ENCODE measurements around the gene ELL. TPM values are rescaled to one million over a fixed set of nuclear protein-coding genes. Genes with fewer than 3 reads are reported as not detected.
"Not testable (repeated sequence)": the region's sequence is repeated elsewhere in the genome, so short reads cannot be mapped to it uniquely, and the experiment has no call there.

The ELL gene
- total RNA-seq, 4 donors from 2014 or later = 16.2 to 72.2 (median 18.0) TPM

- Histone ChIP-seq H3K4me3 (no peak overlapping the region), H3K36me3 (peaks cover 0 to 6% (median 0%) of the 10 kb centered on the region in 4 donors), H3K27ac (peak overlapping the region in 2 of 4 donors; percentile 93 to 95), H3K27me3 (no peaks in the 10 kb centered on the region), H3K9me3 (no peaks in the 10 kb centered on the region), H3K4me1 (peaks cover 14 to 20% (median 17%) of the 10 kb centered on the region in 4 donors)
- in situ Hi-C loops (cut with MboI; ENCODE audit: low pct_ligation_motif_present in 1 of 4, low pct_unique_long_range_greater_than_20kb in 1 of 4, low sequenced_read_pairs in 3 of 4) (no loop called here), intact Hi-C loops (cut with DNase I; ENCODE audit: low total_unique reads) (no loop called here)
- DNase-seq = no peak
- no peak for TF ChIP-seq POLR2A (IDR thresholded peaks at IDR 0.05)
- no peak for TF ChIP-seq EP300 (IDR thresholded peaks at IDR 0.05; ENCODE audit: low read depth)
- no peak for TF ChIP-seq CTCF (IDR thresholded peaks at IDR 0.05)
- no peak for TF ChIP-seq POLR2AphosphoS5 (IDR thresholded peaks at IDR 0.05)
- 90% methylated on average over 4 to 21 of the region's 21 CpGs for WGBS, 2 donors (ENCODE audit: low coverage in 1 of 2)
These were observed 19.6 kb upstream of the ELL start for GRCh38 chr19:18541258-18541991.

DNA sequence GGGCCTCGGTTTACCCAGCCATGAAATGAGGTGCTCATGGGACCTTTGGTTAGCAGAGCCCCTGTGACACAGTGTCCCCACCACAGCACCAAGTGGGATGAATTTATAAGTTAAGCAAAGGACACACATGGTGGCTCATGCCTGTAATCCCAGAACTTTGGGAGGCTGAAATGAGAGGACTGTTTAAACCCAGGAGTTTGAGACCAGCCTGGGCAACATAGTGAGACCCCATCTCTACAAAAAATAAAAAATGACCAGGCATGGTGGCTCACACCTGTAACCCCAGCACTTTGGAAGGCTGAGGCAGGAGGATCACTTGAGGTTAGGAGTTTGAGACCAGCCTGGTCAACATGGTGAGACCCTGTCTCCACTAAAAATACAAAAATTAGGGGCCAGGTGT is 18.3 kb upstream of the ELL start:
- intact Hi-C loops (cut with DNase I; ENCODE audit: low total_unique reads); DNase-seq; in situ Hi-C loops (cut with MboI; ENCODE audit: low pct_ligation_motif_present in 1 of 4, low pct_unique_long_range_greater_than_20kb in 1 of 4, low sequenced_read_pairs in 3 of 4); H3K27me3 ChIP-seq; H3K27ac ChIP-seq; H3K36me3 ChIP-seq; H3K9me3 ChIP-seq; H3K4me3 ChIP-seq: not testable (repeated sequence)
- peaks cover 14 to 20% (median 17%) of the 10 kb centered on the region in 4 donors for H3K4me1 ChIP-seq
- 92% methylated on average over 1 of the region's 1 CpG; no CpG with 5 or more reads in 1 of the 2 donors for WGBS, 2 donors (ENCODE audit: low coverage in 1 of 2)

DNA sequence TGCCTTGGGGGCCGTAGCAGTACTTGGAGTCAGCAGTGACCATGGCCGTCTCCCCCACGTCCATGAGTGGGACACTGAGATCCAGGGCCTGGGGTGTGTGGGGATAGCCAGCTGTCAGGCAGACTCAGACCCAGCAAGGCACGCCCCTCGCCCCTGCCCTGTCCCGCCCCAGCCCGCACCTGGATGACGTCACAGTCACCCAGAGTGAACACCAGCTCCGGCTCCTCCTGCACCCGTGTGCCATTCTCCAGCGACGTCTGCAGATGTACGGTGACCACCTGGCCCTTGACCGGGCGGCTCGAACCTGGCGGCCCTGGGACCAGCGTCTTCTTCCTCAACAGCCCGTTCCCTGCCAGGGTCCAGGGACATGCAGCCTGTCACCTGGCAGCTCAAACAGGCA is 17.5 kb upstream of the ELL start:
- peaks cover 0 to 6% (median 2%) of the 10 kb centered on the region in 4 donors for H3K36me3 ChIP-seq
- intact Hi-C loops (cut with DNase I; ENCODE audit: low total_unique reads) = no loop called here

GRCh38 chr19:18538115-18538514 is 16.2 kb upstream of the ELL start:
- no peaks in the 10 kb centered on the region for H3K27me3 ChIP-seq
- peaks cover 9 to 12% (median 11%) of the 10 kb centered on the region in 4 donors for H3K4me1 ChIP-seq
- no peaks in the 10 kb centered on the region for H3K9me3 ChIP-seq
- H3K4me3 ChIP-seq = no peak overlapping the region
- 95% methylated on average over 22 of the region's 22 CpGs; no CpG with 5 or more reads in 1 of the 2 donors for WGBS, 2 donors (ENCODE audit: low coverage in 1 of 2)
- TF ChIP-seq CTCF (IDR thresholded peaks at IDR 0.05) (no peak), POLR2A (IDR thresholded peaks at IDR 0.05) (no peak), EP300 (IDR thresholded peaks at IDR 0.05; ENCODE audit: low read depth) (no peak), POLR2AphosphoS5 (IDR thresholded peaks at IDR 0.05) (no peak)
- DNase-seq = no peak
- intact Hi-C loops (cut with DNase I; ENCODE audit: low total_unique reads) (no loop called here), in situ Hi-C loops (cut with MboI; ENCODE audit: low pct_ligation_motif_present in 1 of 4, low pct_unique_long_range_greater_than_20kb in 1 of 4, low sequenced_read_pairs in 3 of 4) (no loop called here)
- H3K27ac ChIP-seq = no peak overlapping the region
- peaks cover 0 to 6% (median 2%) of the 10 kb centered on the region in 4 donors for H3K36me3 ChIP-seq

More for the DNA sequence above, 17.5 kb upstream of the ELL start:
- DNase-seq = no peak
- Histone ChIP-seq H3K9me3 (no peaks in the 10 kb centered on the region), H3K4me1 (peaks cover 14 to 19% (median 17%) of the 10 kb centered on the region in 4 donors), H3K4me3 (no peak overlapping the region), H3K27ac (no peak overlapping the region), H3K27me3 (no peaks in the 10 kb centered on the region)
- in situ Hi-C loops (cut with MboI; ENCODE audit: low pct_ligation_motif_present in 1 of 4, low pct_unique_long_range_greater_than_20kb in 1 of 4, low sequenced_read_pairs in 3 of 4) = no loop called here
- no peak for TF ChIP-seq CTCF (IDR thresholded peaks at IDR 0.05)
- TF ChIP-seq POLR2AphosphoS5 (IDR thresholded peaks at IDR 0.05) = no peak
- no peak for TF ChIP-seq POLR2A (IDR thresholded peaks at IDR 0.05)
- TF ChIP-seq EP300 (IDR thresholded peaks at IDR 0.05; ENCODE audit: low read depth) = no peak
- 97% methylated on average over 19 of the region's 19 CpGs; no CpG with 5 or more reads in 1 of the 2 donors for WGBS, 2 donors (ENCODE audit: low coverage in 1 of 2)

Data from transverse colon (tissue), 4 donors.